HL-60/S4 (cell line): ENCODE results near the gene RNFT2.
"Not testable (repeated sequence)": the region's sequence is repeated elsewhere in the genome, so short reads cannot be mapped to it uniquely, and the experiment has no call there.

Experiments used
- in situ Hi-C: fragments of 300-500 bp; cut with MboI; formaldehyde crosslinking; loops from 2 replicates; pipeline ENCODE4 v1.14.3; 2022; ENCODE audit warnings: low sequenced_read_pairs

The RNFT2 gene

DNA sequence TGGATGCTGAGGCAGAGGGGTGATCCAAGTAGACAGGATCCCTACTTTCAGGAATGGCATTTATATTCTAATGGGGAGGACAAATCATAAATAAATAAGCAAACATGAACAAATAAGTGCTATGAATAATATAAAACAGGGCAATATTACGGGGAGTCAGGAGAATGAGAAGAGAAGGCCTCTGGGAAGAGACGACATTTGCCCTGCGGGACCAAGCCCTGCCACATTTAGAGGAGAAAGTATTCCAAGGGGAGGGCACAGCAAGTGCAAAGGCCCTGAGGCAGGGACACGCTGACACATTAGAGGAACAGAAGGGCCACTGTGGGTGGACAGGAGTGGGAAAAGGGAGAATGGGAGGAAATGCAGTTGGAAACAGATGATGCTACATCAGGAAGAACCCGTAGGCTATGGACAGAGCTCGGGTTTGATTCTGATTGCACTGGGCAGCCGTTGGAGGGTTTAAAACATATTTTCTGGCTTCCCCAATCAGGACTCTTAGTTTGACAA, 1.3 kb downstream of the RNFT2 start:
- in situ Hi-C loops, result no loop called here

GRCh38 chr12:116742787-116743186, 4.7 kb downstream of the RNFT2 start:
- in situ Hi-C loops, result not testable (repeated sequence)

GRCh38 chr12:116744766-116745165, 6.7 kb downstream of the RNFT2 start:
- in situ Hi-C loops, result no loop called here

GRCh38 chr12:116745554-116745953, 7.4 kb downstream of the RNFT2 start:
- in situ Hi-C loops, result no loop called here

DNA sequence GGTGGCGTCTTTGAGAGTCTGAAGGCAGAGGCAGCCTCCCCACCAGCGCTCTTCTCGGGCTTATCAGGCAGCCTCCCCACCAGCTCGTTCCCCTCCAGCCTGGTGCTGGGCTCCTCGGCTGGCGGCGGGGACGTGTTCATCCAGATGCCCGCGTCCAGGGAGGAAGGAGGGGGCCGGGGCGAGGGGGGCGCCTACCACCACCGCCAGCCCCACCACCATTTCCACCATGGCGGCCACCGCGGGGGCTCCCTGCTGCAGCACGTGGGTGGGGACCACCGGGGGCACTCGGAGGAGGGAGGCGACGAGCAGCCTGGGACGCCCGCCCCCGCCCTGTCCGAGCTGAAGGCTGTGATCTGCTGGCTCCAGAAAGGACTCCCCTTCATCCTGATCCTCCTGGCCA, 11.8 kb downstream of the RNFT2 start:
- in situ Hi-C loops, result no loop called here

GRCh38 chr12:116750298-116750697, 12.2 kb downstream of the RNFT2 start:
- in situ Hi-C loops, result no loop called here

GRCh38 chr12:116754097-116754496, 16.0 kb downstream of the RNFT2 start:
- in situ Hi-C loops, result not testable (repeated sequence)

DNA sequence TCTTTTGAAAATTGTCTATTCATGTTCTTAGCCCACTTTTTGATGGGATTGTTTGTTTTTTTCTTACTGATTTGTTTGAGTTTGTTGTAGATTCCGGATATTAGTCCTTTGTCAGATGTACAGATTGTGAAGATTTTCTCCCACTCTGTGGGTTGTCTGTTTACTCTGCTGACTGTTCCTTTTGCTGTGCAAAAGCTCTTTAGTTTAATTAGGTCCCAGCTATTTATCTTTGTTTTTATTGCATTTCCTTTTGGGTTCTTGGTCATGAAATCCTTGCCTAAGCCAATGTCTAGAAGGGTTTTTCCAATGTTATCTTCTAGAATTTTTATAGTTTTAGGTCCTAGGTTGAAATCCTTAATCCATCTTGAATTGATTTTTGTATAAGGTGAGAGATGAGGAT, 16.7 kb downstream of the RNFT2 start:
- in situ Hi-C loops, result not testable (repeated sequence)

DNA sequence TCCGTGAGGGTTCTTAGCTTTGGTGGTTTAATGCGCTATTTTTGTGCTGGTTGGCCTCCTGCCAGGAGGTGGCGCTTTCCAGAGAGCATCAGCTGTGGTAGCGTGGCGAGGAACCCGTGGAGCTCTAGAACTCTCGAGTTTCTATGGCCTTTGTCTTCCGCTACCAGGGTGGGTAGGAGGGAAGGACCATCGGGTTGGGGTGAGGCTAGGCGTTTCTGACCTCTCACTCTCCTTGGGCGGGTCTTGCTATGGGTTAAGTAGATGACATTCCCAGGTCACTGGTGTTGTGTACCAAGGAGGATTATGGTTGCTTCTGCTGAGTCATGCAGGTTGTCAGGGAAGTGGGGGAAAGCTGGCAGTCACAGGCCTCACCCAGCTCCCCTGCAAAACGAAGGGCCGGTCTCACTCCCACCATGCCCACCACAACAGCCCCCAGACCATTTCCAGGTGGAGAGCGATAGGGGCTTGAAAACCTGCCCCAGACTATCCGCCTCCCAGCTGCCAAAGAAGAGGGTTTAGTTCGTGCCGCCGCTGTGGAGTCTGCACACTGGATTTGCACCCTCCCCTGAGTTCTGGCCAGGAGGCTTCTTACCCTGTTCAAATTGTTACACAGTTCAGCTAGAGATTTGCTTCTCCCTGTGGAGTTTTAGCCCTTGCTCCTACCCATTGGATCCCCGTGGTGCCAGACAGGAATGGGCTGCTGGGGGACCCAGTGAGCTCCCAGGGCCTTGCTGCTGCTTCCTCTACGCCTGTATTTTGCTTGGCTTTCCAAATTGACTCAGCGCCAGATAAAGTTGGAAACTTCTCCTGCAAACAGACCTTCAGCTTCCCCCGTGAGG, 21.9 kb downstream of the RNFT2 start:
- in situ Hi-C loops, result no loop called here

DNA sequence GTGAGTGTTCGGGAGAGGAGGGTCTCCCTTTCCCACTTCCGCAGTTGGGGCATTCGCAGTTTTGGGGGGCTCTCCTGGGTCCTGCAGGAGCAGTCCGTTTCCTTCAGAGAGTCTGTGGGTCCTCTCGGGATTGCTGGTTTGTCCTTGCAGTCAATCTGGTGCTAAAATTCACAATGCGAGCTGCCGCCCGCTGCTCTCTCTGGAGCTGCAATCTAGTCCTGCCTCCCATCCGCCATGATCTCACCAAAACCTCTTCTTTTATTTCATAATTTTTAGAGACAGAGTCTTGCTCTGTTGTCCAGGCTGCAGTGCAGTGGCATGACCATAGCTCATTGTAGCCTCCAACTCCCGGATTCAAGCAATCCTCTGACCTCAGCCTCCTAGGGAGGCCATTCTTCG, 22.5 kb downstream of the RNFT2 start:
- in situ Hi-C loops, result no loop called here

- in situ Hi-C loops, result no loop called here
Observed at GRCh38 chr12:116761499-116761898, 23.4 kb downstream of the RNFT2 start.

DNA sequence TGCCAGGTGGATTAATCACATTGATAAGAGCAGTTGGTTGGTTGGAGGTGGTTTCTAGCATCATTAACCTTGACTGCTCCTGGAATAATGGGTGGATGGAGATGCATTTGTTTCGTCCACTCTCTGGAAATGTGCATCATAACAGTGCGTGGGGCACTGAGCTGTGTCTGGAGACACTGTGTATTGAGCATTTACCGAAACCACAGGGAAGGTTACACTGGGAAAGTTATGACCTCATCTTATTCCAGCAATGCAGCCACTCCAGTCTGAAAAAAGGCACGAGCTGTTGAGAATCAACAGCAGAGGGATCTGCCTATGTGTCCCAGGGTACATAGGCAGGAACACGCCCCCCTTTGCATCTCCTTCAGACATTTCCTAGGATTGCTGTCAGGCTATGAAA, 27.2 kb downstream of the RNFT2 start:
- in situ Hi-C loops, result no loop called here

GRCh38 chr12:116766285-116766684, 28.2 kb downstream of the RNFT2 start:
- in situ Hi-C loops, result no loop called here

- in situ Hi-C loops, result no loop called here
Observed at GRCh38 chr12:116766746-116767145, 28.6 kb downstream of the RNFT2 start.

DNA sequence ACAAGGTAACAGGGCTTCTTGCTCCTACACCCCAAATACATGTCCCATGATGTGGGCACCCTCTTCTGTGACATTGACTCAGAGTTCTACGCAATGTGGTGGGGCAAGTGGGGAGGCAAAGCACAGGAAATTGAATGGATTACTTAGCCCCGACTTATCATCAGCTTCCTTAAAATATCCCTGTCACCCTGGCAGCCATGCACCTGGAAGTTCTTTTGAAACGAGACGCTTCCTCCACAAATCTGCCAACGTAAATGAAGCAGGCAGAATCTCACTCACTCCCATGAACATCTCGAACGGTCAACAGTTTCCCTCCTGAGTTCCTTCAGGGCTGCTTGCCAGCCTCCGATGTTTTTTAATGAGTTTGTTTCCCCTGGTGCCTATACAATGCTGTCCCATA, 33.5 kb downstream of the RNFT2 start:
- in situ Hi-C loops, result no loop called here

GRCh38 chr12:116773276-116773731, 35.2 kb downstream of the RNFT2 start:
- in situ Hi-C loops, result no loop called here

DNA sequence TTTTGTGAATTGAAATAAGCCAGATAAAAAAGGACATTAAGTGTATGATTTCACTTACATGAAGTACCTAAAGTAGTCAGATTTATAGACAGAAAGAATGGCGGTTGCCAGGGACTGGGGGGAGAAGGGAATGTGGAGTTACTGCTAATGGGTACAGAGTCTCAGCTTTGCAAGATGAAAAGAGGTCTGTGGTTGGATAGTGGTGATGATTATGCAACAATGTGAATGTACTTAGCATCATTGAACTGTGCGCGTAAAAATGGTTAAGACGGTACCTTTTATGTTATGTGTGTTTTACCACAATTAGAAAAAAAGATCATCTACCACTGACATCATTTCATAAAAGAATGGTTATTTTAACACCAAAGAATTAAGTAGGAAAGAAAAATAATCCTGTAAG, 35.9 kb downstream of the RNFT2 start:
- in situ Hi-C loops, result no loop called here

DNA sequence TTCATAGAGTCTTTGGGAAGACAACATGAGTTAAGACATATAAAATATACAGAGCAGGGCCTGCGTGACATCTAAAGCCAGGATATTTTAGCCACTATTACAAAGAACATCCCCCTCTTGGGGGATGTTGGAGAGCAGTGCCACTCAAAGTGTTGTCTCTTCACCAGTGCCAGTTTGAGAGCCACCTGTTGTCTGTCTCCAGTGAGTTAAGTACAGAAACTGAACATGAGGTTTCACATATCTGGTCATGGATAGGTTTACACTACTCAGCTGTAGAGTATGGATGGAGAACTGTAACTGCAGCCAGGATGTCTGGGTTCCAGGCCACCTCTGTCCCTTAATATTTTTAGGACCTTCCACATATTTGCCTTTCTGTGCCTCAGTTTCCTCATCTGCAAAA, 39.1 kb downstream of the RNFT2 start:
- in situ Hi-C loops, result no loop called here

DNA sequence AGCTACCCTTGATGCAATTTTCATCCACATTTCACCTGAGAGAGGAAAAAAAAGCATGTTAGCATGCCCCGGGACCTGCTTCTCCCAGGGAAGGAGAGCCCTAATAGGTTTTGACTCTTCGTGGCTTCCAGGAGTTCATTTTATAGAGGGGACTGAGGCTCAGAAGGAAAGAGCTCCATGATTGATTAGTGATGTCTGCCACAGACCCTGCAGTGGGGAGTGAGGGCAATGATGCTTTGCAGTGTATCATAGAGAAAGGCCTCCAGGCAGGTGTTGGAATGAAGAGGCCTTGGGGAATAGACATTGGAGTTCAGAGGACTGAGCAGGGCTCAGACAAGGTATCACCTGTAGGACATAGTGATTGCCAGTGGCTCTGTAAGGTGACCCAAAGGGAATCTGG, 41.5 kb downstream of the RNFT2 start:
- in situ Hi-C loops, result no loop called here

DNA sequence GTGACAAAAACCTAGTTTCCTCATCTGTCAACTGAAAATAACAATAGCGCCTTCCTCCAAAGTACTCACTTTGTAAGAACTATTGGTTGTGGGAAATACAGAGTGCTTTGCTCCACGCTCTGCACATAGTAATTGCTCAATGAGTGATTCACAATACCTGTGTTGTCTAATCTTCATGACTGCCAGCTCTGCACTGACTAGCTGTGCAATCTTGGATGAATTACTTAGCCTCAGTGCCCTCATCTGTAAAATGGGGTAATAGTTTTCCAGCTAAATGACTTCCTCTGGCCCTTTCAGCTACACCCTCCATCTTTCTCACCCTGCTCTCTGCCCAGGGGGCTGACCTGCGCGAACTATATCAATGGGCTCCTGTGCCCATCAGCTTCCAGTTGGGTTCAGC, 42.8 kb downstream of the RNFT2 start:
- in situ Hi-C loops, result no loop called here

DNA sequence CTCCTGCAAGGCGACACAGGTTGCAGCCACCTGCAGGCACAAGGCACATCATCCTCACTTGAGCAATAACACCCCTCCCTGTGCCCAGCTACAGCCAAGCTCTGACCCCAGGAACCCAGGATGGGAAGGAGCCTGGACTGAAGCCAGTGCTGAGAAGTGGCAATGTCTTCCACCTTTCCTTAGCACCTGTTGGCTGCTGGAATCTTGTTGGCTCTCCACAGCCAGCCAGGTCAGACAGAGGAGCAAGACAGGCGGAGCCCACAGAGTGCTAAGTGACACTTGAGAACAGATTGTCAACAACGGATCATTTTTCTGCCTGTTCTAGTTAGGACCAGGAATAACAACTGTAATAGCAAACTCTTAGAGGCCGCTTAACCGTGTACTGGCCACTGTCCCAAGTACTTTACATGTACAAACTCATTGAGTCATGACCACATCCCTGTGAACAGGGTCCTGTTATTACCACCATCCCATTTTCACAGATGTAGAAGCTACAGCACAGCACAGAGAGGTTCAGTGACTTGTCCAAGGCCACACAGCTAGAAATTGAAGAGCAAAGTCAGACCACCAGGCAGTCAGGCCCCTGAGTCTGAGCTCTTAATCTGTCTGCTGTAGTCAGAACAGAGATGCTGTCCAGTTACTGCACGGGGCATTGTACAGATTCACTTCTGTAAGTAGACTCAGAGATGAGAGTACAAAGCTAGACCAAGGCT, 45.6 kb downstream of the RNFT2 start:
- in situ Hi-C loops, result no loop called here

DNA sequence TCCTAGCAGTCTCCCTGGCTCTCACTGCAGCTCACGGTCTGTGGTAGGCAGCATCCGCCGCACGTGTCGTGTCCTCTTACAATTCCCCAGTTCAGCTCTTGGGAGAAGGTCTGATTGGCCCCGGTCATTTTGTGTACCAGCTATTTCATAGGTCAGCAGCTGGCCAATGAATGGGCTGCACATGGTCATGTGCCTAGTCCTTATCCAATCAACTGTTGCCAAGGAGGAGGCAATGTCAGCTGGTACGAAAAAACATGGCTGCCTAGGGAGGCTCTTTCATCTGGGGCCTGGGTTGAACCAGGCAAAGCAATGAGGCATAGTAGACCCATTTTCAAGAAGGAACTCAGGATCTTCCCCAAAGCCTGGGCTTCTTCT, 46.1 kb downstream of the RNFT2 start:
- in situ Hi-C loops, result no loop called here
